GM12801 (cell line): ENCODE measurements around the gene TCF4.

ENCODE experiments used
- TF ChIP-seq, protein P1 (sequence below): IDR thresholded peaks from one replicate; pipeline ENCODE4 v1.5.1; 2011; ENCODE audit warnings: control low read depth; ENCODE audit not compliant: insufficient read length; ENCODE audit errors: extremely low read depth

Gene TCF4

DNA sequence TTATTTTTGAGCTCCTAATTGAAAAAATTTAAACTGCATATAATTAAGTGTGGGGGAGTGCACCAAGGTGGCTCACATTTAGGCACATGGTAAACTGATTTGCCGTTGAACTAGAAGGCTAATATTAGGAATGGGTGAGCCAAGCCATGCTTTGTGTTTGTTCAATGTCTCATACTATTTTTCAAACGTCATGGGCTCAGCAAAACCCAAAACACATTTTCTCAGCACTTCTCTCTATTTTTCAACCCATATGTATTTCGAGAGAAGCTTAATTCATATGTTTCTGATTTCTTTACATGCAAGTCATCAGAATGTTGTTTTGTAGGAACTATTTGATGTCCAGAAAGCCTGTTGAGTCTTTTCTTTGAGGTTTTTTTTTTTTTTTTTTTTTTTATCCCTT is 291.2 kb downstream of the TCF4 start:
- TF ChIP-seq, protein P1, sequence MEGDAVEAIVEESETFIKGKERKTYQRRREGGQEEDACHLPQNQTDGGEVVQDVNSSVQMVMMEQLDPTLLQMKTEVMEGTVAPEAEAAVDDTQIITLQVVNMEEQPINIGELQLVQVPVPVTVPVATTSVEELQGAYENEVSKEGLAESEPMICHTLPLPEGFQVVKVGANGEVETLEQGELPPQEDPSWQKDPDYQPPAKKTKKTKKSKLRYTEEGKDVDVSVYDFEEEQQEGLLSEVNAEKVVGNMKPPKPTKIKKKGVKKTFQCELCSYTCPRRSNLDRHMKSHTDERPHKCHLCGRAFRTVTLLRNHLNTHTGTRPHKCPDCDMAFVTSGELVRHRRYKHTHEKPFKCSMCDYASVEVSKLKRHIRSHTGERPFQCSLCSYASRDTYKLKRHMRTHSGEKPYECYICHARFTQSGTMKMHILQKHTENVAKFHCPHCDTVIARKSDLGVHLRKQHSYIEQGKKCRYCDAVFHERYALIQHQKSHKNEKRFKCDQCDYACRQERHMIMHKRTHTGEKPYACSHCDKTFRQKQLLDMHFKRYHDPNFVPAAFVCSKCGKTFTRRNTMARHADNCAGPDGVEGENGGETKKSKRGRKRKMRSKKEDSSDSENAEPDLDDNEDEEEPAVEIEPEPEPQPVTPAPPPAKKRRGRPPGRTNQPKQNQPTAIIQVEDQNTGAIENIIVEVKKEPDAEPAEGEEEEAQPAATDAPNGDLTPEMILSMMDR: no peak

DNA sequence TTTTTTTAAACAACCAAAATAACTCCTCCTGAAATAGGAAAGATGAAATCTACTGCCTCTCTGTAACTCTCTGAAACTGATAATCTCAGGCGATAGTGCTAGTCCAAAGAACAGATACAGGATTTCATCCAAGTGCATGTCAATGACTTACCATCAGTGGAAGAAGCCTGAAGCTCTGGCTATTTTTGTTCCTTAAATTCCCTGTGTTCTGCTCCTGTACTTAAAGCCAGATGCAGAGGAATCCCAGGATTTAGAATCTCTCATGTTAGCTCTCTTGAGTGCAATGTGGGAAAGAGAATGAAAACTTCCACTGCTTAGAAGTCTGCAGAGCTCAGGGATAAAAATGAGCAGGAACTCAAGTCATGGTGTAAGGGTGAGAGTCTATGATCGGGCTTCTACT is 291.9 kb downstream of the TCF4 start:
- TF ChIP-seq, protein P1: no peak

DNA sequence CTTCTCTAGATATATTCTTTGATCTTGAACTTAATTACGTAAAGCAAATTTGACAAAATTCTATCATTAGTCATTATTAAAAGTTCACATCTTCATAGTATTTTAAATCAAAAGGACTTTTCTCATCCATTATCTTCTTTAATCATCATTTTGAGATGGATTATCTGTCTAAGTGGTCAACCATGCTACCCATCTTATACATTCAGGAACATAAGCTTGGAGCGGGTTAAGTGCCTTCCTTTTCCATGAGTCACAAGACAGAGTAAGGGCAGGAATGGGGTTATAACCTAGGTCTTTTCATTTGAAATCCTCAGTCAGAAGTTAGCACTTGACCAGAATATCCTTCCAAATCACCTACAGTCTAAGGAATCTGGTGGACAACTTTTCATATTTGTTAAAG is 297.1 kb downstream of the TCF4 start:
- TF ChIP-seq, protein P1: no peak

DNA sequence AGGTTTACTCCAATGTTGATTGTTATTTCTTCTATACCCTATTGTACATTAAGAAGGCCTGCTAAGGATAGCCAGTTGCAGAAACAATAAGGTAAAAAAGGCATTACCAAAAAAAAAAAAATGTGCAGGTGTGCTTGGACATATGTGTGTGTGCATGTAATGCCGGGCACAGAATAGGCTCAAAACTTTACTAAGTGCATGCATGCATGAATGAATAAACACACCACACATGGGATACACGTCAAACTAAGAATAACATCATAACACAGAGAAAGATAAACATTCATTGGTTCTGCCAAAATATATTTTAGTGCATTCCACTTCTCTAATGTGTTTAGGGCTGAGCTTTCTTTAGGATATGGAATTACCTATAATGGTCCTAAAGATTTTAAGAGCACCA is 298.2 kb downstream of the TCF4 start:
- TF ChIP-seq, protein P1: no peak

DNA sequence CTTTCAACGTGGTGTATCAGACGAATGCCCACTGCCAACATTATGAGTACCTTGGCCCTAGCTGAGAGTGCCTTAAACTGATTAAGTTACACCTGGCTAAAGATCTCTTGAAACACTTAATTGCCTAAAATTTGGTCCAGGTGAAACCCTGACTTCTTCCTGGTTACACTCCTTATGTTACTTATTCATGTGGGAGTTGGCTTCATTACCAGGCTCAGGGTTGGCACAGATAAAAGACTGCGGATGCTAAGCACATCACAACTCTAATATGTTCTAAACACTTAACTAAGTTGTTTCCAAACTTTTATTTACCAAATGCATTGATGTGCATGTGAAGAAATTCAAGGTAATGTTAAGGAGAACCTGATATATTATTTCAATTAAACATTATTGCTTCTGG is 298.9 kb downstream of the TCF4 start:
- TF ChIP-seq, protein P1: no peak

DNA sequence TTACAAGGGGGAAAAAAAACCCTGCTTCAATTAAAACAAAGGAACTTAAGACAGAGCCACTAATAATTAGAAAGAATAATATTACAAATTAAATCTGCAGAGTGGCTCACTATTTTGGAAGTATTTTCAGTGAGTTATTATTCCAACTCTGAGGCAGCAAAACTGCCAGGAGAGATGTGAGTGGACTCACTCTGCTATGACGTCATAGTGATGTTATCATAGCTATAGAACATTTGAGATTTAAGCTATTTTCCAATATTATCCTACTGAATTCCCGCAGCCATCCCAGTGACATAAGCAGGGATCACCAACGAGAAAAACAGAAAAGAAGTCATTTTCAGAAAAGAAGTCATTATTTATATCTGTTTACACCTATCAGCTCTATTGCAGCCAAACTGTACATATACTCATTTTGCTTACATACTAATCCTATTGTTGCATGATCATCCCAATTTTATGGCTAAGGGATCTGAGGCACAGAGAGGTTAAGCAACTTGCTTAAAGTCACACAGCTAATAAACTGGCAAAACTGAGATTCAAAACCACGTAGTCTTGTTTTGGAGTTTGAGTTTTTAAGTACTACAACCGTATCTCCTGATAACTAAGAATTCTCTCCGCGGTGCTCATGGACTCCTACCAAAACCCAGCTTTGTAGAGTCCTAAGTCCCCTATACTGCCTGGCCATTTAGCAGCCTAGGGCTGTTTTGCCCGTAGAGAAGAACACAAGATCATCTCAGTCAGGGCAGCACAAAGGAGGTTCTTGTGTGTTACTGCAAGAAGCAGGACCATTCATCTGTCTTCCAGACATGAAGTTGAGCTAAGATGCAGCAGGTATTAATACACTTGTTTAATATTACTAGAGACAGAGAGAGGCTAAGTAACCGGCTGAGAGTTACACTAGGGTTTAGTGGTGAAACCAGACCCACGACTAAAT is 299.8 kb downstream of the TCF4 start:
- TF ChIP-seq, protein P1: no peak

DNA sequence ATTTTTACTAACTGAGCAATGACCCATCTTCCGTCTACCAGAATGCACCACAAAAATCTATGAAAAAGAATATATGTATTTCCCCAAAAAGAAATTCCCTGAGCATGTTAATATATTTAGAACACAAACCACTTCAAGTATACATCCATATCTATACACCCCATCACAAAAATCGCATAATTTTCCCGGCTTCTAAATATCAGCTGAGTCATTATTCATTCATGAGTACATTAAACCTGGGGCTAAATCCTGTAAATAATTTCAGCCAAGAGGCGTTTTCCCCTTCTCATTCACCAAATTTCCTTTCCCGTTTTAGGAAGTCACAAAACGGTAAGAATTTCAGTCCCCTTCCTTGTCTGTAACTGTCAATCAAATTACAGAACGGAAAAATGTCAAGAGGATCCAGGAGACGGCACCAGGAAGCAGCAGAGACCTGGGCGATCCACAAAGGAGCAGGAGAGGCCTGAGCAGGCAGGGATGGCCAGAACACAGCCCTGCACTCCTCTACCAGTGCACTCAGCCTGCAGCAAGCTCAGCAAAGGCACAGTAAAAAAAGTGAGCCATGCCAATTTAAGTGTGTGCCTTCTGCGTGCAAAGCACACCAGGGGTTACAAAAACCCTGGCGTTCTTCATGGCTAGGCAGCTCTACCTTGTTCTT is 300.7 kb downstream of the TCF4 start:
- TF ChIP-seq, protein P1: no peak
